BLaER1 treated with 17β-estradiol and CSF1 and Interleukin-3, amounts not matched to agents 10 nM and 100 nM (cell line): ENCODE results near the gene IL17RD.
A peak's percentile ranks its signal among the peaks of the same experiment; 100 is the strongest.

ENCODE experiments used
- H3K27ac ChIP-seq, 11 experiments: shearing (Covaris generic); formaldehyde crosslinking; 2 replicates each; pipeline ENCODE4 v1.8.1; 2022
- H3K27me3 ChIP-seq, 11 experiments: shearing (Covaris generic); formaldehyde crosslinking; 2 replicates each; pipeline ENCODE4 v1.8.1; 2022
- H3K36me3 ChIP-seq, 11 experiments: shearing (Covaris generic); formaldehyde crosslinking; 2 replicates each; pipeline ENCODE4 v1.8.1; 2022
- H3K4me1 ChIP-seq, 10 experiments: shearing (Covaris generic); formaldehyde crosslinking; 2 replicates each; pipeline ENCODE4 v1.8.1; 2022
- H3K4me2 ChIP-seq, 11 experiments: shearing (Covaris generic); formaldehyde crosslinking; 2 replicates each; pipeline ENCODE4 v1.8.1; 2022
- H3K4me3 ChIP-seq, 10 experiments: shearing (Covaris generic); formaldehyde crosslinking; 2 replicates each; pipeline ENCODE4 v1.8.1; 2022
- H3K9ac ChIP-seq, 11 experiments: shearing (Covaris generic); formaldehyde crosslinking; 2 replicates each; pipeline ENCODE4 v1.8.1; 2022
- H3K9me3 ChIP-seq, 11 experiments: shearing (Covaris generic); formaldehyde crosslinking; replicated peaks in 1 of 11; 2 replicates each; pipeline ENCODE4 v1.8.1; 2022
- H4K20me1 ChIP-seq, 11 experiments: shearing (Covaris generic); formaldehyde crosslinking; 2 replicates each; pipeline ENCODE4 v1.8.1; 2022
- Cebpa-rat ChIP-seq, 11 experiments: shearing (Covaris generic); IDR thresholded peaks; 2 replicates each; pipeline ENCODE4 v1.8.1; 2022

Gene IL17RD

DNA sequence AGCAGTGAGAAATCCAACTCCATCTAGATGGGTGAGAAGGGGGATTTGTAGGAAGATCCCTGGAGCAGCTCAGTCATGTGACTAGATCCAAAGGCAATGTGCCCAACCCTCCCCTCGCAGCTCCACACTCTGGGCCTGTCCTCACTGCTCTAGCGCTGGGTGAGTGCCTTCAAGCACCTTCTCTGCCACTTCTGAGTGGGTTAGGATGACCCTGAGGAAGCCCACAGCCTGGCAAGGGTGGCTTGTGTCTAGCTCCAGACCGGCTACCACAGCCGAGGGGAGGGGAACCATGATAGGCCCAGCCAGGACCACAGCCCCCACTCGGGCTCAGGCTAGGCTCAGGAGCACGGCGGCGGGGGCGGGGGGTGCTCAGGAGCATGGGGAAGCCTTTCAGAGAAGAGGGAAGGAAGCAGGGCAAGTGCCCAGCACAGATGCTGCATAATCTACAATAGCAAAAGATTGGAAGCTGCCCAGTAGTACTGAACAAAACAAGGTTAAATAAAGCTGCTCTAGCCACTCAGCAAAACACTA, 103.0 kb downstream of the IL17RD start:
- Histone ChIP-seq H3K4me2 (peak overlapping the region in 10 of 11 experiments; percentile 1 to 82 (median 69); a peak in 12 of 22 replicates), H3K27ac (peak overlapping the region in 7 of 11 experiments; percentile 9 to 53 (median 27); a peak in 9 of 22 replicates), H3K4me3 (no peak overlapping the region), H4K20me1 (no peaks in the 10 kb centered on the region), H3K4me1 (peaks cover 40 to 71% (median 59%) of the 10 kb centered on the region in 10 experiments), H3K9ac (0 out of 22 replicates have a peak overlapping the region, but pooled peaks of 1 of the 11 experiments have one; percentile 26), H3K36me3 (no peaks in the 10 kb centered on the region), H3K9me3 (no peaks in the 10 kb centered on the region), H3K27me3 (no peaks in the 10 kb centered on the region)
- no peak for TF ChIP-seq Cebpa-rat (IDR thresholded peaks at IDR 0.05)

DNA sequence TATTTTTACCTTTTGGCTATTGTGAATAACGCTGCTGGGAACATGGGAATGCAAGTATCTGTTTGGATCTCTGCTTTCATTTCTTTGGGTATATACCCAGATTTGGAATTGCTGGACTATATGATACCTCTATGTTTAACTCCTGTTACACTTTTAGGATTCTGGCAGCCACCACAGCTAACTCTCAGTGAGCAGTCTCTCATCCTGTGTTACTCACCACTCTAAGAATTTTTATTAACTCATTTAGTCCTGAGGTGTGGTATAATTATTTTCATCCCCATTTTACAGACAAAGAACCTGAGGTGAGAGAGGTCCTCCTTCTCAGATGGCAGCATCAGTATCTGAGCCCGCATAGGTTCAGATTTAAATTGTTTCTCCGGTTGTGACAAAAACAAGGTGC, 103.6 kb downstream of the IL17RD start:
- Histone ChIP-seq H3K27me3 (no peaks in the 10 kb centered on the region), H4K20me1 (no peaks in the 10 kb centered on the region), H3K9ac (no peak overlapping the region), H3K4me1 (peaks cover 34 to 65% (median 56%) of the 10 kb centered on the region in 10 experiments), H3K36me3 (no peaks in the 10 kb centered on the region), H3K9me3 (no peaks in the 10 kb centered on the region), H3K27ac (peak overlapping the region in 4 of 11 experiments; percentile 19 to 44 (median 26); a peak in 3 of 22 replicates), H3K4me3 (no peak overlapping the region), H3K4me2 (no peak overlapping the region; a peak in 1 of 22 replicates)
- TF ChIP-seq Cebpa-rat (IDR thresholded peaks at IDR 0.05) = no peak

DNA sequence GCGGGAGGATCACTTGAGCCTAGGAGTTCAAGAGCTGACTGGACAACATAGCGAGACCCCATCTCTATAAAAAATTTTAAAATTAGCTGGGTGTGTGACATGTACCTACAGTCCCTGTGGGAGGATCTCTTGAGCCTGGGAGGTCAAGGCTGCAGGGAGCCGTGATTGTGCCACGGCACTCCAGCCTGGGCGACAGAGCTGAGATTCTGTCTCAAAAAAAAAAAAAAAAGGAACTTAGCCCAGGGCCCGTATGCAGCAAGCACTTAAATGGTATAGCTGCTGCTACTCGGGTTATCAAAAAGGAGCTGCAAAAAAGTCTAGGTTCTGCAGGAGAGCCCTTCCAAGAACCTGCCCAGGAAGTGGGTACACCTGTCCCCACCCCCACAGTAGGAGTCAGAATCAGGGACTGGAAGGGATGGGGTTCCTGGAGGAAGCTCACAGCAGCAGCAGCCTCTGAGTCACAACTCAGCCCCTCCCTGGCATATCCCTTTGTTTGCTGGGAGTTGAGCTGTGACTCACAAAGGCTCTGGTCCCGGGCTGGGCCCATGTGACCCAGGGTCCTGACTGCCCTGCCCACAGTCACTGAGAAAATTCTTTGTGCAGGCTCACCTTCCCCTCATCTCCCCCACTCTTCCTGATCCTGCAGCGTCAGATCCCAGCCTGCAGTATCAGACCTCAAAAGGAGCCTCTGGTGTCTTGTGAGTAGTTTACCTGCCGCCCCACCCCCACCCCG, 104.9 kb downstream of the IL17RD start, which contains the start of gene SPATA12:
Gene SPATA12 (plus strand): TSS at position 576 of the 733 bp plus-strand sequence. CDS start 13,031 bp downstream, outside the sequence.
- Histone ChIP-seq H4K20me1 (no peaks in the 10 kb centered on the region), H3K9me3 (no peaks in the 10 kb centered on the region), H3K4me1 (peaks cover 33 to 61% (median 51%) of the 10 kb centered on the region in 10 experiments), H3K36me3 (no peaks in the 10 kb centered on the region), H3K9ac (peak within 1 kb of the TSS in 3 of 11 experiments; percentile 6 to 55 (median 26); a peak in 5 of 22 replicates), H3K27me3 (no peaks in the 10 kb centered on the region), H3K4me3 (no peak within 1 kb of the TSS), H3K4me2 (peak within 1 kb of the TSS in 9 of 11 experiments; percentile 9 to 68 (median 46); a peak in 17 of 22 replicates), H3K27ac (peak within 1 kb of the TSS in 10 of 11 experiments; percentile 15 to 73 (median 50); a peak in 13 of 22 replicates)
- TF ChIP-seq Cebpa-rat (IDR thresholded peaks at IDR 0.05) = no peak

DNA sequence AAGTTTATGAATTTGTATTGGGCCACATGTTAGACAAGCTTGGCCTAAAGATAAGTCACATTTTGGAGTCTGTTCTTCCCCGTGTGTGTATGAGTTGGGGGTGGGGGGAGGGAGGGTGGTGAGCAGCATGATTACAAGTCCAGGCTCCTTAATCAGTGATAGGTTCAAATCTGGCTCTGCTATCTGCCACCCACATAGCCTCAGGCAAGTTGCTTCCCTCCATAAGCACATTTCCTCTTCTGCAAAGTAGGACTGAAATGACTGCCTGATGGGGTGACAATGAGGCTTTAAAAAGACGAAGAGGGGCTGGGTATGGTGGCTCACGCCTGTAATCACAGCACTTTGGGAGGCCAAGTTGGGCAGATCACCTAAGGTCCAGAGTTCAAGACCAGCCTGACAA, 105.7 kb downstream of the IL17RD start:
- H3K4me2 ChIP-seq = peak overlapping the region in 5 of 11 experiments; percentile 41 to 68 (median 51); a peak in 8 of 22 replicates
- TF ChIP-seq Cebpa-rat (IDR thresholded peaks at IDR 0.05) = no peak
- peak overlapping the region in 1 of 11 experiments; percentile 55; a peak in 1 of 22 replicates for H3K9ac ChIP-seq
- no peaks in the 10 kb centered on the region for H4K20me1 ChIP-seq
- no peaks in the 10 kb centered on the region for H3K27me3 ChIP-seq
- no peak overlapping the region for H3K4me3 ChIP-seq
- peak overlapping the region in 3 of 11 experiments; percentile 66 to 73 (median 68); a peak in 5 of 22 replicates for H3K27ac ChIP-seq
- H3K36me3 ChIP-seq = no peaks in the 10 kb centered on the region
- H3K4me1 ChIP-seq = peaks cover 25 to 53% (median 43%) of the 10 kb centered on the region in 10 experiments
- H3K9me3 ChIP-seq = no peaks in the 10 kb centered on the region

DNA sequence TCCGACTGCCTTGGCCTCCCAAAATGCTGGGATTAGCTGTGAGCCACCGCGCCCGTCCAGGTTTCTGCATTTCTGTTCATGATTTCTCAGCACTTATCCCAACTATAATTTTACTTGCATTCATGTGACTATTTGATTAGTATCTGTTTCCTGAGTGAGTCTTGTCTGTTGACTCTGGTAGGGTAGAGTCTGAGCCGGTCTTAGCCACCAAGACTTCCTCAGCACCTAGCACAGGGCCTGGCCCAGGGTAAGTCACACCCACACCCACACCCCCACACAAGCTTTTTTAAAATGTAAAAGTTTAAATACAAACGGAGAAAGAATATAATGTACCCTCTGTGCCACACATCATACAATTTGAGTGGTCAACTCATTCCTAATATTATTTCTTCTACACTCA, 107.8 kb downstream of the IL17RD start:
- TF ChIP-seq Cebpa-rat (IDR thresholded peaks at IDR 0.05) = no peak
- Histone ChIP-seq H3K9ac (no peak overlapping the region), H3K4me3 (no peak overlapping the region), H3K9me3 (no peaks in the 10 kb centered on the region), H3K4me1 (peaks cover 7 to 33% (median 22%) of the 10 kb centered on the region in 10 experiments), H3K36me3 (no peaks in the 10 kb centered on the region), H4K20me1 (no peaks in the 10 kb centered on the region), H3K27me3 (no peaks in the 10 kb centered on the region), H3K4me2 (no peak overlapping the region), H3K27ac (no peak overlapping the region)

DNA sequence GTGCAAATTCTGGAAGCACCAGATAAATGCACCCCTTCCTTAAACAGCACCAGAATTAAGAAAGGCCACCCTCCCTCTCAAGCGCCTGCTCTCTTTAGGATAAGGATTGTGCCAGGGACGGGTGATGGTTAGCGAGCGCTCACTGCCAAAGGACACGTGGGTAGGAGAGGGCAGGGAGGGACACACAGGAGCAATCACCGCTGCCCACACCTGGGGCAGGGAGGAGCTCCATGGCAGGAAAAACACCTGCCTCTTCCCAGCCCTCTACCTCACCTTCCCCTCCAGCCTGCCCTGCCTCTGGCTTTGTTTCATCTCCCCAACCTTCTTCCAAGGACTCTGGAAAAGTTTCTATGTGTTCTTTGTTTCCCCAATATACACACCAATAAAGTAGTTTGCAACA, 112.0 kb downstream of the IL17RD start:
- Histone ChIP-seq H3K4me3 (no peak overlapping the region), H4K20me1 (no peaks in the 10 kb centered on the region)
- no peak for TF ChIP-seq Cebpa-rat (IDR thresholded peaks at IDR 0.05)

DNA sequence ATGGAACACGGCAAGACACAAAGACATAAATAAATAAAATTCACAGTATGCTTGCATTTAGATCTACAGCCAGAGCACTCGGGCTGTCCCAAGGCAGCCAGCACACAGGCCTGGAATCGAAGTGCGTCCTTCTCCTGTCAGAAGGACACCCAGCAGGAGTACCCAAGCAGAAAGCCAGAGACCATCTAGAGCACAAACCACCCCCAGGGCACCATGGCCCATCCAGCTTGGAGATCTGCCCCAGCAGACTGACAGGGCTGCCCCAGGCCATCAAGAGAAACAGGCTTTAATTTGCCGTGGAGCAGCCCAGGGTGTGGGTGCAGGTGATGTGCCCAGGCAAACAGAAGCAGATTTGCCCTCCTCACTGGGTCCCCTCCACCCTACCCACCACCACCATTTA, 112.5 kb downstream of the IL17RD start:
- Histone ChIP-seq H3K9me3 (no peaks in the 10 kb centered on the region), H4K20me1 (no peaks in the 10 kb centered on the region), H3K27ac (no peak overlapping the region), H3K4me1 (peaks cover 11 to 31% (median 27%) of the 10 kb centered on the region in 10 experiments), H3K36me3 (no peaks in the 10 kb centered on the region), H3K4me2 (no peak overlapping the region), H3K9ac (no peak overlapping the region), H3K4me3 (no peak overlapping the region), H3K27me3 (no peaks in the 10 kb centered on the region)
- no peak for TF ChIP-seq Cebpa-rat (IDR thresholded peaks at IDR 0.05)

More for the DNA sequence above, 112.0 kb downstream of the IL17RD start:
- H3K9ac ChIP-seq = no peak overlapping the region
- H3K4me2 ChIP-seq = no peak overlapping the region
- no peaks in the 10 kb centered on the region for H3K27me3 ChIP-seq
- H3K36me3 ChIP-seq = no peaks in the 10 kb centered on the region
- no peak overlapping the region for H3K27ac ChIP-seq
- H3K9me3 ChIP-seq = no peaks in the 10 kb centered on the region
- peaks cover 6 to 27% (median 23%) of the 10 kb centered on the region in 10 experiments for H3K4me1 ChIP-seq

DNA sequence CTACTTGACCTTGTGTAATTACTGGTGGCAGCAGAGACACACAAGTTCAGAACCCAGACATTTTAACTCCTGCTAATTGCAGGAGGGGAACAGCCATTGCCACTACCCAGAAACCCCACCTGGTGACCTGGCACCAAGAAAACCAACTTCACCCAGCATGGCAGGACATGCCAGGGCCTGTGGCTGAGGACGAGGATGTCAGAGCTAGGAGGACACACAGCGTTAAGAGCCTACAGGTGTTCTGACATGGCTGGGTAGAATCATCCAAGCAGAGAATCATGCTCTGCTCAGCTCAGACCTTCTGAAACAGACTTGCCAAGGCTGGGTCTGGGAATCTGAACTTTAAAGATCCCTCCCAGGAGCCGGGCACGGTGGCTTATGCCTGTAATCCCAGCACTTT, 116.4 kb downstream of the IL17RD start:
- Histone ChIP-seq H4K20me1 (no peaks in the 10 kb centered on the region), H3K27me3 (no peaks in the 10 kb centered on the region), H3K9me3 (no peaks in the 10 kb centered on the region), H3K27ac (peak overlapping the region in 9 of 11 experiments; percentile 2 to 96 (median 82); a peak in 16 of 22 replicates), H3K4me2 (peak overlapping the region; percentile 46 to 79 (median 71)), H3K36me3 (no peaks in the 10 kb centered on the region), H3K4me3 (no peak overlapping the region), H3K9ac (peak overlapping the region in 7 of 11 experiments; percentile 58 to 81 (median 74); a peak in 15 of 22 replicates), H3K4me1 (peaks cover 18 to 49% (median 41%) of the 10 kb centered on the region in 10 experiments)
- no peak for TF ChIP-seq Cebpa-rat (IDR thresholded peaks at IDR 0.05)

DNA sequence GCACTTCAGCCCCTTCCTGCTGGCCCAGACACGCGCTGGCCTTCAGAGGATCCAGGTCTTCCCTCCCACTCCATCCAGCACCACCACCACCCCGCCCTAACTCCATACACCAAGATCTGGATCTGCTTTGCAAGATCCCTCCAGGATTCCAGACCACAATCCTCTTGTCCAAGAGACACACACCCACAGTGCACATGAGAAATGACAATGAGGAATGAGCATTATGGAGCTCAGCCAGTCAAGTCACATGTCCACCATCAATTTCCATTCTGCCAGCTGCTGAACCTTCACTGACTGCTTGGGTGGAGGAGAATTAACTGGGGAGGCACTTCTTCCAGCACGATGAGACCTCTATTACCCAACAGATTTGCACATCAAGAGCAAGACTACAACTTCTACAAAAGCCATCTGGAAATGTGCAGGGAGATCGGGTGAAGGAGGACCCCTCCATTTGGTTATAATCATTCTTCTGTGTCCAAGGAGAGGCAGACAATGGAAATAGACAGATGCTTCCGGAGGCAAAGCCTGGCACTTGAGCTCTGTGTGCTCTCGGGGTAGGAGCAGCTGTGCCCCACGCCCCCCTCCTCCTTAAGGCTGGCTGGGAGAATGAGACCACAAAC, 117.0 kb downstream of the IL17RD start:
- Histone ChIP-seq H3K36me3 (no peaks in the 10 kb centered on the region), H3K4me3 (no peak overlapping the region), H3K4me2 (peak overlapping the region; percentile 46 to 79 (median 71)), H3K27me3 (no peaks in the 10 kb centered on the region), H4K20me1 (no peaks in the 10 kb centered on the region), H3K9ac (peak overlapping the region in 7 of 11 experiments; percentile 58 to 81 (median 74); a peak in 16 of 22 replicates), H3K9me3 (no peaks in the 10 kb centered on the region), H3K4me1 (peaks cover 18 to 52% (median 41%) of the 10 kb centered on the region in 10 experiments), H3K27ac (peak overlapping the region in 9 of 11 experiments; percentile 2 to 96 (median 82); a peak in 17 of 22 replicates)
- TF ChIP-seq Cebpa-rat (IDR thresholded peaks at IDR 0.05) = peak in 8 of 11 experiments; percentile 27 to 80 (median 66); a peak in 11 of 22 replicates
